Sigmoid colon (tissue), 4 donors: ENCODE measurements around the gene GRM5.

Source experiments
- EP300 ChIP-seq, 4 donors: sonication (generic); formaldehyde crosslinking; IDR thresholded peaks; one replicate each; pipeline ENCODE4 v1.6.1; 2017; ENCODE audit warnings: antibody characterized with exemption in 4 of 4
- POLR2A ChIP-seq, 2 donors: fragments of 450-650 bp; IDR thresholded peaks; one replicate each; pipeline ENCODE4 v1.6.1; 2016; ENCODE audit warnings: antibody characterized with exemption in 2 of 2, mild to moderate bottlenecking in 2 of 2, moderate library complexity in 2 of 2
- POLR2AphosphoS5 ChIP-seq, 4 donors: sonication (generic); formaldehyde crosslinking; IDR thresholded peaks; one replicate each; pipeline ENCODE4 v1.6.1; 2017; ENCODE audit warnings: antibody characterized with exemption in 4 of 4
- TF ChIP-seq, protein P1 (sequence below), 4 experiments: fragments of 450-650 bp in 3 of 4; fragments of 200-600 bp in 1 of 4; IDR thresholded peaks; one replicate each; pipeline ENCODE4 v1.5.1; 2016 to 2019; ENCODE audit warnings: antibody characterized with exemption in 4 of 4, mild to moderate bottlenecking in 3 of 4, moderate library complexity in 2 of 4

GRCh38 chr11:88692306-88693086 lies 373.3 kb downstream of the GRM5 start:
- TF ChIP-seq POLR2AphosphoS5 (IDR thresholded peaks at IDR 0.05) (no peak), EP300 (IDR thresholded peaks at IDR 0.05) (no peak), POLR2A (IDR thresholded peaks at IDR 0.05) (no peak)
- TF ChIP-seq, protein P1, sequence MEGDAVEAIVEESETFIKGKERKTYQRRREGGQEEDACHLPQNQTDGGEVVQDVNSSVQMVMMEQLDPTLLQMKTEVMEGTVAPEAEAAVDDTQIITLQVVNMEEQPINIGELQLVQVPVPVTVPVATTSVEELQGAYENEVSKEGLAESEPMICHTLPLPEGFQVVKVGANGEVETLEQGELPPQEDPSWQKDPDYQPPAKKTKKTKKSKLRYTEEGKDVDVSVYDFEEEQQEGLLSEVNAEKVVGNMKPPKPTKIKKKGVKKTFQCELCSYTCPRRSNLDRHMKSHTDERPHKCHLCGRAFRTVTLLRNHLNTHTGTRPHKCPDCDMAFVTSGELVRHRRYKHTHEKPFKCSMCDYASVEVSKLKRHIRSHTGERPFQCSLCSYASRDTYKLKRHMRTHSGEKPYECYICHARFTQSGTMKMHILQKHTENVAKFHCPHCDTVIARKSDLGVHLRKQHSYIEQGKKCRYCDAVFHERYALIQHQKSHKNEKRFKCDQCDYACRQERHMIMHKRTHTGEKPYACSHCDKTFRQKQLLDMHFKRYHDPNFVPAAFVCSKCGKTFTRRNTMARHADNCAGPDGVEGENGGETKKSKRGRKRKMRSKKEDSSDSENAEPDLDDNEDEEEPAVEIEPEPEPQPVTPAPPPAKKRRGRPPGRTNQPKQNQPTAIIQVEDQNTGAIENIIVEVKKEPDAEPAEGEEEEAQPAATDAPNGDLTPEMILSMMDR (IDR thresholded peaks at IDR 0.05), result no peak
